Measurements from ENCODE around the gene GBA2. TPM values are rescaled to one million over a fixed set of nuclear protein-coding genes. Genes with fewer than 3 reads are reported as not detected.

The GBA2 gene
- total RNA-seq, 1 donor from 2014 or later = 95.9 TPM

DNA sequence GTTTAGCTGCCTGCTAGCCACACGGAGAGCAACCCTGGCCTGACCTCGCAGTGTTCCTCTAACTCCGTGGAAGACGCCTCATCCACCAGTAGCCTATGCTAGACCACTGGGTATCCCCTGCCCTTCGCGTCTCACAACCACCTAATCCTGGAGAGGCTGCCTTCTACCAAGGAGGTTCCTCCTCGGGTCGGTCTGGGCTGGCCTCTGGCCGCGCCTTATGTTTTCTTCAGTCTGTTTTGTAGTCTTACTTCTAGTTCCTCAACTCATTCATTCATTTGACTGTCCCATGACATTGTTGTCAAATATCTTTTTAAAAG, 57.7 kb downstream of the GBA2 start:
- H3K4me1 Mint-ChIP-seq = peaks cover 39% of the 10 kb centered on the region
- no peak for DNase-seq (ENCODE audit: low read depth, low spot score)

DNA sequence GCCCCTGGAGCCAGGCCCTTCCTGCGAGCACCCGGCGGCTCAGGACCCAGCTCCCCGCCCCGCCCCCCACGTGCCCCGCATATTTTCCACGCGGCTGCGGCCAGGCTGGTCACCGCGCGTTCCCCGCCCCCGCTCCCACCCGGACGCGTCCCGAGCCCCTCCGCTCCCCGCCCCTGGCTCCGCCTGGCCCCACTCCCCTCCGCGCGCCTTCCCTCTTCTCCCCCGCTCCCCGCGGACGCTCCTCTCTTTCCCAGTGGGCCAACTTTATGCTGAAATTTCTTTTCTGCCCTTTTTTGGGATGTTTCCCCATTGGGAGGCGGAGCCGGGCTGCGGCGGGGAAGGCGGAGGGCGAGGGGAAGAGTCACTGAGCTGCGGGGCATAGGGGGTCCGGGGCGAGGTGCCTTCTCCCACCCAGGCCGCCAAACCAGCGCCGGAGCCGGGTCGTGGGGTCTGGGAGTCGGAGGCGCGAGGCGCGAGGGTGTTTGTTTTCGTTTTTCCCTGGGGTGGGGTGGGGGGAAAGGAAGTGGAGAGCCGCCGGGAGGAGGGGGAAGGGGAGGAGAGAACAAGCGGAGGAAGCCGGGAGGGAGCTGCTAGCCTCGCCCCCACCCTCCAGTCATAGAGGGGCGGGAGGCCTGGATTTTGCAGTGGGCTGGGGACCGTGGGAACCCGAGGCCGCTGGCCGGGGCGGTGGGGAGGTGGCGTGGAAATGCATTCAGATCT, 58.3 kb downstream of the GBA2 start:
- Mint-ChIP-seq H3K9me3 (no peaks in the 10 kb centered on the region), H3K27me3 (ENCODE audit: low read depth) (no peaks in the 10 kb centered on the region), H3K4me3 (peak overlapping the region; percentile 94), H3K27ac (ENCODE audit: unreplicated experiment) (no peak overlapping the region), H3K36me3 (ENCODE audit: low read depth) (peaks cover 3% of the 10 kb centered on the region), H3K4me1 (peaks cover 41% of the 10 kb centered on the region)
- DNase-seq (ENCODE audit: low read depth, low spot score) = peak; percentile 31
- TF ChIP-seq, protein P1, sequence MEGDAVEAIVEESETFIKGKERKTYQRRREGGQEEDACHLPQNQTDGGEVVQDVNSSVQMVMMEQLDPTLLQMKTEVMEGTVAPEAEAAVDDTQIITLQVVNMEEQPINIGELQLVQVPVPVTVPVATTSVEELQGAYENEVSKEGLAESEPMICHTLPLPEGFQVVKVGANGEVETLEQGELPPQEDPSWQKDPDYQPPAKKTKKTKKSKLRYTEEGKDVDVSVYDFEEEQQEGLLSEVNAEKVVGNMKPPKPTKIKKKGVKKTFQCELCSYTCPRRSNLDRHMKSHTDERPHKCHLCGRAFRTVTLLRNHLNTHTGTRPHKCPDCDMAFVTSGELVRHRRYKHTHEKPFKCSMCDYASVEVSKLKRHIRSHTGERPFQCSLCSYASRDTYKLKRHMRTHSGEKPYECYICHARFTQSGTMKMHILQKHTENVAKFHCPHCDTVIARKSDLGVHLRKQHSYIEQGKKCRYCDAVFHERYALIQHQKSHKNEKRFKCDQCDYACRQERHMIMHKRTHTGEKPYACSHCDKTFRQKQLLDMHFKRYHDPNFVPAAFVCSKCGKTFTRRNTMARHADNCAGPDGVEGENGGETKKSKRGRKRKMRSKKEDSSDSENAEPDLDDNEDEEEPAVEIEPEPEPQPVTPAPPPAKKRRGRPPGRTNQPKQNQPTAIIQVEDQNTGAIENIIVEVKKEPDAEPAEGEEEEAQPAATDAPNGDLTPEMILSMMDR (conservative IDR thresholded peaks at IDR 0.05) = no peak

More for the DNA sequence above, 57.7 kb downstream of the GBA2 start:
- H3K27me3 Mint-ChIP-seq (ENCODE audit: low read depth) = no peaks in the 10 kb centered on the region
- H3K9me3 Mint-ChIP-seq = no peaks in the 10 kb centered on the region
- peak overlapping the region; percentile 60 for H3K27ac Mint-ChIP-seq (ENCODE audit: unreplicated experiment)
- H3K36me3 Mint-ChIP-seq (ENCODE audit: low read depth) = peaks cover 3% of the 10 kb centered on the region
- TF ChIP-seq, protein P1 (conservative IDR thresholded peaks at IDR 0.05) = no peak
- peak overlapping the region; percentile 94 for H3K4me3 Mint-ChIP-seq

DNA sequence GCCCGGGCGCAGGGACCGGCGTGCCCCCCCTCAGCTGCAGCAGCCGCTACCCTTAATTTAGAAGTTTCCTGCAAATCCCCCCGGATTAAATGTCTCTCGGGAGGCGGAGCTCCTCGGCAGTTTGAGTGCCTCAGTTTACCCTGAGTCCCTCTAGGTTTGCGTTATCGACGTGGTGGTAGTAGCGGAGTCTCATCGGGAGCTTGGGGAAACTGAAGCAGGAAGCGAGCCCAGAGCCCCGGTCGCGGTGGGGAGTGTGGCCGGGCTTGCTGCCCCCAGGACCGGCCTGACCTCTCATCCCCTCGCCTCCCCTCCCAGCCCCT, 58.8 kb downstream of the GBA2 start:
- Mint-ChIP-seq H3K4me3 (peak overlapping the region; percentile 87), H3K27me3 (ENCODE audit: low read depth) (no peaks in the 10 kb centered on the region)

DNA sequence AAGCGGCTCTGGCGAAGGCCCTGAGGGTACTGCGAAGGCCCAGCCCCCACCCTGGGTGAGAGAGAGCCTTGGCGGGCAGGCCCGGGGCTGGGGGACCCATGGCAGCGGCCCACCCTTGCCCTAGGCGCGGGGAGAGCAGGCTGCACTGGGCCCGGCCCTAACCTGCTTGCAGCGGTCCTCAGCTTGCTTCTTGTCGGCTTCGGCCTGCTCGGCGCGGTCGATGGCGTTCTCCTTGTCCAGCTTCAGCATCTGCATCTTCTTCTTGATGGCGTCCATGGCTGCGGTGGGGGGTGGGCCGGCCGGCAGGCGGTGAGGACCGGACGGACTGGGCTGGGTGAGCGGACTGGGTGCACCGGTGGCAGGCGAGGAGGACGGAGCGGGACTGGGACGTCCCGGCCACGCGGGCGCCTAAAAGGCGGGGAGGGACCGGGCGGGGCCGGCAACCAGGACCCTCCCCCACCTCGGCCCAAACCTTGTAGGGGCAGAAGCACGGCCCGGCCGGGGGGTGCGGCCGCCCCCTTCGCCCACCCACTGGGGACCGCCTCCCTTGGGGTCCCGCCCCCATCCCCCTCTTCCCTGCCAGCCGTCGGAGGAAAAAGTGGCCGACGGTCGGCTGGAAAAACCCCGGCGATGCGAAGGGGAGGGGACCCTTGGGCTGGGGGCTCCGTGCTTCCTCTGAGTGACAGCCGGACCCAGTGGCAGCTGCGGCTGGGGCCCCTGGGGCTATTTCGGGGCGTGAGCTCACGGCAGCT, 59.3 kb downstream of the GBA2 start, which contains the start of gene TPM2:
Gene TPM2, minus strand, starts transcription at position 384 of the 752 bp plus-strand sequence. Its CDS starts 108 bp downstream, at position 276.
- no peaks in the 10 kb centered on the region for H3K27me3 Mint-ChIP-seq (ENCODE audit: low read depth)
- H3K4me1 Mint-ChIP-seq = peaks cover 41% of the 10 kb centered on the region
- peak within 1 kb of the TSS; percentile 71 for H3K27ac Mint-ChIP-seq (ENCODE audit: unreplicated experiment)
- no peaks in the 10 kb centered on the region for H3K9me3 Mint-ChIP-seq
- TF ChIP-seq, protein P1 (conservative IDR thresholded peaks at IDR 0.05) = no peak
- H3K36me3 Mint-ChIP-seq (ENCODE audit: low read depth) = peaks cover 3% of the 10 kb centered on the region
- peak within 1 kb of the TSS; percentile 94 for H3K4me3 Mint-ChIP-seq
- peak; percentile 51 for DNase-seq (ENCODE audit: low read depth, low spot score)

More for the DNA sequence above, 58.8 kb downstream of the GBA2 start:
- Mint-ChIP-seq H3K4me1 (peaks cover 41% of the 10 kb centered on the region), H3K9me3 (no peaks in the 10 kb centered on the region), H3K36me3 (ENCODE audit: low read depth) (peaks cover 3% of the 10 kb centered on the region), H3K27ac (ENCODE audit: unreplicated experiment) (no peak overlapping the region)
- TF ChIP-seq, protein P1 (conservative IDR thresholded peaks at IDR 0.05) = no peak
- DNase-seq (ENCODE audit: low read depth, low spot score) = no peak

DNA sequence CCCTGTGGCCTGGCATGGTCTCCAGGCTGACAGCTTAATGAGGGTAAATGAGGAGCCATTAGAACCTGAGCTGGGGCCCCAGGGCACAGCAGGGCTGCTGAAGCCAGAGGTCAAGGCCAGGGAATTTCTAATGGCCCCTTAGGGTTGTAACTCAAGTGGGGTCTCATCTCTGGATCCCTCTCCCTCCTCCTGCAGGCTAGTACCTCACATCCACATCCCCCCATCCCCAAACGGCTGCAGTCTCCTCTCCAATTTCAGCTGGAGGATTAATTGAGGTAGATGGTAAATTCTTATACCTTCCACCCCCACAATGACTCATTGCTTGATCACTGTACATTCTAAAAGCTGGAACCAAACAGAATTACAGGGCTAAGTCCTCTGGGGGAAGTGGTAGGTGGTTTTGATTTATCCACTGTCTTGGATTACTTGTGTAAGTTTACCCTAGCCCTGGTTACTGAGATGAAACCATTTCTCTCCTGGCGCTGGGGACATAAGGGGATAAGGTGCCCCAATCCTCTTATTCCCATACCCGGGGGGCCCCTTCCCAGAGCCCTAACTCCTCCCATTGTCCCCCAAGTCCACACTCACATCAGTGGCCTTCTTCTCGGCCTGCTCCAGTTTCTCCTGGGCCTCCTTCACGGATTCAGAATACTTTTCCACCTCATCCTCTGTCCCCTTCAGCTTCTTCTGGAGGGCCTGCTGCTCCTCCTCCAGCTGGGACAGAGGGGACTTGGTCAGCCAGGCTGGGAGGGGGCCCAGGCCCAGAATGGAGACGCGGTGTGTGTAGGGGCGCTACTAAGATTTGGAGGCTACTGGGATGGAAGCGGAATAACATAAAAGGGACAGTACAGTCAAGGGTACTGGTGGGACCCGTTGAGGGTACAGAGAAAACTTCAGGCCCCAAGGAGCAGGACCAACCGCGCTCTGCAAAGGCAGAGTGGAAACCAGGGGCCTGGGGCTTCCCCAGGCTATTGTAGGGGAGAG, 60.2 kb downstream of the GBA2 start:
- H3K4me3 Mint-ChIP-seq = peak overlapping the region; percentile 90
- H3K27ac Mint-ChIP-seq (ENCODE audit: unreplicated experiment) = peak overlapping the region; percentile 71
- peaks cover 41% of the 10 kb centered on the region for H3K4me1 Mint-ChIP-seq
- DNase-seq (ENCODE audit: low read depth, low spot score) = no peak
- no peaks in the 10 kb centered on the region for H3K9me3 Mint-ChIP-seq
- peaks cover 3% of the 10 kb centered on the region for H3K36me3 Mint-ChIP-seq (ENCODE audit: low read depth)
- TF ChIP-seq, protein P1 (conservative IDR thresholded peaks at IDR 0.05) = no peak
- no peaks in the 10 kb centered on the region for H3K27me3 Mint-ChIP-seq (ENCODE audit: low read depth)
